IMR-90 (cell line): ENCODE data around the gene OGA.

ENCODE experiments used
- CEBPB ChIP-seq: IDR thresholded peaks from 2 replicates; pipeline ENCODE4 v1.6.1; 2012; ENCODE audit warnings: low read depth, low read length, improper control_type of control experiment
- CTCF ChIP-seq: conservative IDR thresholded peaks from 2 replicates; pipeline ENCODE4 v1.5.1; 2012; ENCODE audit warnings: mild to moderate bottlenecking, low read depth, low read length, improper control_type of control experiment
- ELK1 ChIP-seq: fragments of 150-350 bp; IDR thresholded peaks from 2 replicates; pipeline ENCODE4 v1.6.1; 2016; ENCODE audit warnings: low read depth, mild to moderate bottlenecking, low read length, moderate library complexity, borderline replicate concordance
- FOS ChIP-seq: fragments of 150-350 bp; IDR thresholded peaks from 2 replicates; pipeline ENCODE4 v1.6.1; 2016; ENCODE audit warnings: low read depth, low read length
- MAFK ChIP-seq: IDR thresholded peaks from 2 replicates; pipeline ENCODE4 v1.6.1; 2012; ENCODE audit warnings: low read depth, low read length, improper control_type of control experiment
- NFE2L2 ChIP-seq: fragments of 150-350 bp; IDR thresholded peaks from 2 replicates; pipeline ENCODE4 v1.6.1; 2016; ENCODE audit warnings: low read depth, mild to moderate bottlenecking, low read length
- POLR2A ChIP-seq: IDR thresholded peaks from 2 replicates; pipeline ENCODE4 v1.6.1; 2012; ENCODE audit warnings: mild to moderate bottlenecking, low read depth, low read length
- RFX5 ChIP-seq: IDR thresholded peaks from 2 replicates; pipeline ENCODE4 v1.8.0; 2012; ENCODE audit warnings: low read depth, mild to moderate bottlenecking, low read length, moderate library complexity
- USF2 ChIP-seq: fragments of 150-350 bp; IDR thresholded peaks from 2 replicates; pipeline ENCODE4 v1.6.1; 2017; ENCODE audit warnings: mild to moderate bottlenecking, antibody characterized with exemption, low read length, low read depth

GRCh38 chr10:101789686-101790085, 28.6 kb downstream of the OGA start:
- TF ChIP-seq CTCF (no peak), POLR2A (no peak), FOS (no peak), CEBPB (no peak), RFX5 (no peak), USF2 (no peak), NFE2L2 (no peak), MAFK (no peak), ELK1 (no peak)
